Spleen (tissue), 7 donors: ENCODE results near the gene SKI.

Experiments
- POLR2A ChIP-seq, 3 donors: fragments of 450-650 bp; IDR thresholded peaks; one replicate each; pipeline ENCODE4 v1.5.1; 2017; ENCODE audit warnings: antibody characterized with exemption in 3 of 3, mild to moderate bottlenecking in 1 of 3
- TF ChIP-seq, protein P1 (sequence below), 11 experiments: fragments of 200-600 bp in 7 of 11; fragments of 450-650 bp in 4 of 11; sonication (generic) in 4 of 11; IDR thresholded peaks in 8 of 11; conservative IDR thresholded peaks in 3 of 11; 1 replicate in 7 of 11; 2 replicates in 4 of 11; pipeline versions ENCODE4 v1.4.0 to v1.8.0; 2016 to 2021; ENCODE audit warnings: antibody characterized with exemption in 11 of 11, inconsistent platforms in 4 of 11, mild to moderate bottlenecking in 1 of 11
- donor health status: DM: no; HTN: no; CAD: no; lungs with moderate emphysema.
- donor health status: DM: no; HTN: no; CAD: no.
- donor health status: DM: no; HTN: no; CAD: no.

DNA sequence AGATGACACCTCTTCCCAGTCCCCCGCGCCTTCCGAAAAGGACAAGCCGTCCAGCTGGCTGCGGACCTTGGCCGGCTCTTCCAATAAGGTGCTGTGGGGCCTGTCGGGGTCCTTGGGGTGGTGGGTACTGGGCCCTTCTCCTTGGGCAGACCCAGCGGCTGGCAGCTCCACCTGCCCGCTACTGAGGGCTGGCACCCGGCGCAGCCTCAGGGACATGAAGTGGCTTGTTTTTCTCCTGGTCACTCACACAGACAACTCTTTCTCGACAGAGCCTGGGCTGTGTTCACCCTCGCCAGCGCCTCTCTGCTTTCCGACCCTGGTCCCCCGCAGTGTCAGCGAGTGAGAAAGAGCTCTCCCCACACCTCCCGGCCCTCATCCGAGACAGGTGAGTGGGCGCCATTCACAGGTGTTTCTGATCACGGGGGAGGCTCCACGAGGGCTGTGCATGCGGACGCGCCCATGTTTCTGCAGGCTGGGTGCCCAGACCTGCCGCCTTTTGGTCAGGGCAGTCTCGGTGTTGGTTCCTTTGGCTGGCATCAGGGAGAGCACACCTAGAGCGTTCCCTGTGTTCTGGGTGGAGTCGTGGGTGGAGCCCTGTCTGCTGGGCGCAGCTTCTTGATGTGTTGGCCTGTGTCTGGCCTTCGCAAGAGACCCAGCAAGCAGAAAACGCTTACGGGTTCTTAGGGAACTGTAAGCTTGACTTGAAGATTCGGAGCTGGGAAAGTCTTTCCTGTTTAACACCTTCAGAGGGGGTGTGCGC lies 75.1 kb downstream of the SKI start:
- TF ChIP-seq POLR2A (IDR thresholded peaks at IDR 0.05) = no peak
- TF ChIP-seq, protein P1, sequence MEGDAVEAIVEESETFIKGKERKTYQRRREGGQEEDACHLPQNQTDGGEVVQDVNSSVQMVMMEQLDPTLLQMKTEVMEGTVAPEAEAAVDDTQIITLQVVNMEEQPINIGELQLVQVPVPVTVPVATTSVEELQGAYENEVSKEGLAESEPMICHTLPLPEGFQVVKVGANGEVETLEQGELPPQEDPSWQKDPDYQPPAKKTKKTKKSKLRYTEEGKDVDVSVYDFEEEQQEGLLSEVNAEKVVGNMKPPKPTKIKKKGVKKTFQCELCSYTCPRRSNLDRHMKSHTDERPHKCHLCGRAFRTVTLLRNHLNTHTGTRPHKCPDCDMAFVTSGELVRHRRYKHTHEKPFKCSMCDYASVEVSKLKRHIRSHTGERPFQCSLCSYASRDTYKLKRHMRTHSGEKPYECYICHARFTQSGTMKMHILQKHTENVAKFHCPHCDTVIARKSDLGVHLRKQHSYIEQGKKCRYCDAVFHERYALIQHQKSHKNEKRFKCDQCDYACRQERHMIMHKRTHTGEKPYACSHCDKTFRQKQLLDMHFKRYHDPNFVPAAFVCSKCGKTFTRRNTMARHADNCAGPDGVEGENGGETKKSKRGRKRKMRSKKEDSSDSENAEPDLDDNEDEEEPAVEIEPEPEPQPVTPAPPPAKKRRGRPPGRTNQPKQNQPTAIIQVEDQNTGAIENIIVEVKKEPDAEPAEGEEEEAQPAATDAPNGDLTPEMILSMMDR (IDR thresholded peaks at IDR 0.05 in 8 of 11, conservative IDR thresholded peaks at IDR 0.05 in 3 of 11) = no peak
